Bronchial epithelial cell (primary cell): ENCODE data around the gene RHOA. TPM values are rescaled to one million over a fixed set of nuclear protein-coding genes. Genes with fewer than 3 reads are reported as not detected.
A peak's percentile ranks its signal among the peaks of the same experiment; 100 is the strongest.
"Not testable (repeated sequence)": the region's sequence is repeated elsewhere in the genome, so short reads cannot be mapped to it uniquely, and the experiment has no call there.

Experiments used
- DNase-seq: peaks from one replicate; pipeline ENCODE4 v3.0.0-alpha.2; 2010; ENCODE audit warnings: low read depth
- FAIRE-seq: peaks from 2 replicates; lab custom pipeline; 2011; peaks lifted over from hg19 to GRCh38; lab: Jason Lieb, UNC
- H3K27me3 ChIP-seq: 2 replicates; pipeline ENCODE4 v1.5.1; 2011; ENCODE audit warnings: low read length; ENCODE audit not compliant: control insufficient read depth, insufficient read depth
- H3K36me3 ChIP-seq: 2 replicates; pipeline ENCODE4 v1.5.1; 2011; ENCODE audit warnings: low read length; ENCODE audit not compliant: control insufficient read depth, insufficient read depth
- H3K4me3 ChIP-seq: 2 replicates; pipeline ENCODE4 v1.5.1; 2011; ENCODE audit warnings: mild to moderate bottlenecking, low read depth, low read length, control low read depth
- total RNA-seq: library from RNA; depleted of rRNA; stranded (reverse); fragments of >200 nt; gene quantifications from 2 replicates; pipeline ENCODE4 v1.2.1, GENCODE V29; 2014
- TF ChIP-seq, protein P1 (sequence below): IDR thresholded peaks from 2 replicates; pipeline ENCODE4 v1.5.1; 2011; ENCODE audit warnings: mild to moderate bottlenecking, moderate library complexity, low read length, control low read depth, inconsistent platforms; ENCODE audit not compliant: insufficient read depth, severe bottlenecking

RHOA gene
- total RNA-seq, 1 donor from 2014 or later: 621 TPM

- TF ChIP-seq, protein P1, sequence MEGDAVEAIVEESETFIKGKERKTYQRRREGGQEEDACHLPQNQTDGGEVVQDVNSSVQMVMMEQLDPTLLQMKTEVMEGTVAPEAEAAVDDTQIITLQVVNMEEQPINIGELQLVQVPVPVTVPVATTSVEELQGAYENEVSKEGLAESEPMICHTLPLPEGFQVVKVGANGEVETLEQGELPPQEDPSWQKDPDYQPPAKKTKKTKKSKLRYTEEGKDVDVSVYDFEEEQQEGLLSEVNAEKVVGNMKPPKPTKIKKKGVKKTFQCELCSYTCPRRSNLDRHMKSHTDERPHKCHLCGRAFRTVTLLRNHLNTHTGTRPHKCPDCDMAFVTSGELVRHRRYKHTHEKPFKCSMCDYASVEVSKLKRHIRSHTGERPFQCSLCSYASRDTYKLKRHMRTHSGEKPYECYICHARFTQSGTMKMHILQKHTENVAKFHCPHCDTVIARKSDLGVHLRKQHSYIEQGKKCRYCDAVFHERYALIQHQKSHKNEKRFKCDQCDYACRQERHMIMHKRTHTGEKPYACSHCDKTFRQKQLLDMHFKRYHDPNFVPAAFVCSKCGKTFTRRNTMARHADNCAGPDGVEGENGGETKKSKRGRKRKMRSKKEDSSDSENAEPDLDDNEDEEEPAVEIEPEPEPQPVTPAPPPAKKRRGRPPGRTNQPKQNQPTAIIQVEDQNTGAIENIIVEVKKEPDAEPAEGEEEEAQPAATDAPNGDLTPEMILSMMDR: no peak
- H3K4me3 ChIP-seq: peak overlapping the region; percentile 86
- H3K27me3 ChIP-seq: no peaks in the 10 kb centered on the region
- DNase-seq: no peak
- H3K36me3 ChIP-seq: peaks cover 2% of the 10 kb centered on the region
- FAIRE-seq: no peak
Observed at GRCh38 chr3:49339581-49339940, 72.2 kb downstream of the RHOA start.

DNA sequence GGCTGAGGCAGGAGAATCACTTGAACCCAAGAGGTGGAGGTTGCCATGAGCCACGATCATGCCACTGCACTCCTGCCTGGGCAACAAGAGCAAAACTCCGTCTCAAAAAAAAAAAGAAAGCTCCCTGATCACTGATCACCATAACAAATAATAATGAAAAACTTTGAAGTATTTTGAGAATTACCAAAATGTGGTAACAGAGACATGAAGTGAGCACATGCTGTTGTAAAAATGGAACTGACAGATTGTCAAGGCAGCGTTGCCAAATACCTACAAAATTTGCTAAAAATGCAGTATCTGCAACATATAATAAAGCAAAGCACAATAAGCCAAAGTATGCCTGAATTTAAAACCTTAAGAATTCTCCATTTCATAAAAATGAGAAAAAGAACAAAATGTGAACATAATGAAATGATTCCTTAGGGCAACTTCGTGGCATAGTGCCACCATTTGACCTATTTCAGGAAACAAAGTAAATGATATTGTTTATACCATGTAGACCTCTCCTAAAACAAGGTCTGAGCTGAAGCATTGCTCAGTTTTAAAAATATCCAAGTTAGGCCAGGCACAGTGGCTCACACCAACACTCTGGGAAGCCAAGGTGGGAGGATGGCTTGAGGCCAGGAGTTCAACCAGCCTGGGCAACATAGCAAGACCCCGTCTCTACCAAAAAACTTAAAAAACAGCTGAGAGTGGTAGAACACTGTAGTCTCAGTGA, 77.7 kb downstream of the RHOA start:
- no peak overlapping the region for H3K4me3 ChIP-seq
- TF ChIP-seq, protein P1: no peak
- H3K36me3 ChIP-seq: peaks cover 8% of the 10 kb centered on the region
- no peak for FAIRE-seq
- DNase-seq: no peak
- H3K27me3 ChIP-seq: no peaks in the 10 kb centered on the region

GRCh38 chr3:49333091-49333490, 78.7 kb downstream of the RHOA start:
- no peak for DNase-seq
- no peak overlapping the region for H3K4me3 ChIP-seq
- no peaks in the 10 kb centered on the region for H3K27me3 ChIP-seq
- peaks cover 8% of the 10 kb centered on the region for H3K36me3 ChIP-seq
- TF ChIP-seq, protein P1: no peak
- FAIRE-seq: no peak

DNA sequence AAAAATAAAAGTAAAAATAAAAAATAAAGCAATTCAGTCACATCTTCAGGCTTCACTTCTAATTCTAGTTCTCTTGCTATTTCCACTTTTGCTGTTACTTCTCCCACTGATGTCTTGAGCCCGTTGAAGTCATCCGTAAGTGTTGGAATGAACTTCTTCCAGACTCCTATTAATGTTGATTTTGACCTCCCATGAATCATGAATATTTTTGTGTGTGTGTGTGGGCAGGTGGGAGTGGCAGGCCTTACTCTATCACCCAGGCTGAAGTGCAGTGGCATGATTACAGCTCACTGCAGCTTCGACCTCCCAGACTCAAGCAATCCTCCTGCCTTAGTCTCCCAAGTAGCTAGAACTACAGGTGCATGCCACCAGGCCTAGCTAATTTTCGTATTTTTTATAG, 82.6 kb downstream of the RHOA start:
- Histone ChIP-seq H3K27me3 (no peaks in the 10 kb centered on the region), H3K36me3 (peaks cover 14% of the 10 kb centered on the region), H3K4me3 (no peak overlapping the region)
- FAIRE-seq: no peak
- DNase-seq: peak; percentile 60
- TF ChIP-seq, protein P1: no peak

- H3K27me3 ChIP-seq, FAIRE-seq, H3K4me3 ChIP-seq: not testable (repeated sequence)
- peaks cover 15% of the 10 kb centered on the region for H3K36me3 ChIP-seq
- DNase-seq: peak; percentile 53
Observed at GRCh38 chr3:49328350-49328749, 83.4 kb downstream of the RHOA start.

- DNase-seq (no peak), FAIRE-seq (no peak)
- TF ChIP-seq, protein P1: no peak
- Histone ChIP-seq H3K4me3 (no peak overlapping the region), H3K27me3 (no peaks in the 10 kb centered on the region), H3K36me3 (peaks cover 16% of the 10 kb centered on the region)
Observed at GRCh38 chr3:49327485-49327884, 84.3 kb downstream of the RHOA start.
